ENCODE measurements around the gene PRDX5.
A peak's percentile ranks its signal among the peaks of the same experiment; 100 is the strongest.

The PRDX5 gene

DNA sequence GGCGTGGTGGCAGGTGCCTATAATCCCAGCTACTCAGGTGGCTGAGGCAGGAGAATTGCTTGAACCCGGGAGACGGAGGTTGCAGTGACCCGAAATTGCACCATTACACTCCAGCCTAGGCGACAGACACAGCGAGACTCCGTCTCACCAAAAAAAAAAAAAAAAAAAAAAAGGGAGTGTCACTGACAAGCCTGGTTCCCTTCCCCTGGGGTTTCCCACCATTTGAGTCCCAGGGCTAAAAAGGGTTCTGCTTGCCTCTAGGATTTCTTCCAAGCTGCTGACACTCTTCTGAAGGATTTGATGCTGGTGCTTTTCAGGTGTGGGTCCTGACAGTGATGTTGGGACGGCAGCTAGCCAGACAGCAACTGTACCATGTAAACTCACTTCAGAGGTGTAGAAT is 20.8 kb downstream of the PRDX5 start:
- no peak for TF ChIP-seq ZFX (IDR thresholded peaks at IDR 0.05; ENCODE audit: borderline replicate concordance)
- TF ChIP-seq, protein P1, sequence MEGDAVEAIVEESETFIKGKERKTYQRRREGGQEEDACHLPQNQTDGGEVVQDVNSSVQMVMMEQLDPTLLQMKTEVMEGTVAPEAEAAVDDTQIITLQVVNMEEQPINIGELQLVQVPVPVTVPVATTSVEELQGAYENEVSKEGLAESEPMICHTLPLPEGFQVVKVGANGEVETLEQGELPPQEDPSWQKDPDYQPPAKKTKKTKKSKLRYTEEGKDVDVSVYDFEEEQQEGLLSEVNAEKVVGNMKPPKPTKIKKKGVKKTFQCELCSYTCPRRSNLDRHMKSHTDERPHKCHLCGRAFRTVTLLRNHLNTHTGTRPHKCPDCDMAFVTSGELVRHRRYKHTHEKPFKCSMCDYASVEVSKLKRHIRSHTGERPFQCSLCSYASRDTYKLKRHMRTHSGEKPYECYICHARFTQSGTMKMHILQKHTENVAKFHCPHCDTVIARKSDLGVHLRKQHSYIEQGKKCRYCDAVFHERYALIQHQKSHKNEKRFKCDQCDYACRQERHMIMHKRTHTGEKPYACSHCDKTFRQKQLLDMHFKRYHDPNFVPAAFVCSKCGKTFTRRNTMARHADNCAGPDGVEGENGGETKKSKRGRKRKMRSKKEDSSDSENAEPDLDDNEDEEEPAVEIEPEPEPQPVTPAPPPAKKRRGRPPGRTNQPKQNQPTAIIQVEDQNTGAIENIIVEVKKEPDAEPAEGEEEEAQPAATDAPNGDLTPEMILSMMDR (IDR thresholded peaks at IDR 0.05): no peak
- no peak overlapping the region for H3K27ac ChIP-seq

DNA sequence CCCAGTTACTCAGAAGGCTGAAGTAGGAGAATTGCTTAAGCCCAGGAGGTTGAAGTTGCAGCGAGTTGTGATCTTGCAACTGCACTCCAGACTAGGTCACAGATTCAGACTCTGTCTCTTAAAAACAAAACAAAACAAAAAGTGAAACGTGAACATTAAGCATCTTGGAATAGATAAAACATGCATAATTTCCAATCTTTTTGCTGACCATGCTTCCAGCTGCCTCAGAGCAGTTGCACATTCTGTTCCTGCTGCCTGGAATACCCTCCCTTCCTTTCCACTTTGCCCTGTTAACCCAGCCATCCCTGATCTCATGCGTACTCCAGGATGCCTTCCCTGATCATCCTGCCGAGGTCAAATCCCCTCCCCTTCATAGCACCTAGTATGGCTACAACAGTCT is 21.4 kb downstream of the PRDX5 start:
- no peak overlapping the region for H3K27ac ChIP-seq
- TF ChIP-seq, protein P1 (IDR thresholded peaks at IDR 0.05): no peak
- TF ChIP-seq ZFX (IDR thresholded peaks at IDR 0.05; ENCODE audit: borderline replicate concordance): no peak

DNA sequence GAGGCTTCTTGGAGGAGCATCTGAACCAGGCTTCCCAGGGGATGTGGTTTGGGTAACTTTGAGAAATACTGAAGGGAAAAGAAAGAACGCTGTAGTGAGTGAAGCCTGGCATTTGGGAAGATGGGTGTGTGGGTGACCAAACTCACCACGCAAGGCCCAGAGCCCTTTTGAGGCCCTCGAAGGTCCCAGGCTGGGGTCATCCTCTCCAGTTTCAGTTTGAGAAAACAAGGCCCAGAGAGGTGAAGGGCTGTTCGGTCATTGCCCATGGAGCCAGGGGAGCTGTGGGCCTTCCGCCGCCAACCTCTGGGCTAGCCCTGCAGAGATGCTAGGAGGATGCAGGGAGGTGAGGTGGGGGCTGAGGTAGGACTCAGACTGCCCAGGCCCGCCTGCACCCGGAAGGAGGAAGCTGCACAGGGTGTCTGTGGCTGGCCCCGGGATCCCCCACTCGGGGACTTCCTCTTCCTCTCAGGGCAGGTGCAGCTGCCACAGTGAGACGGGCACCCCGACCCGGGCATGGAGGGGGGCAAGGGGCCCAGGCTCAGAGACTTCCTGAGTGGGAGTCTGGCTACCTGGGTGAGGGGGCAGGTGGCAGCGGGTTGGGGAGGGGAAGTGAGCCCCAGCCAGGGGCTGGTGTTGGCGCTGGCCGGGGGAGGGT is 22.0 kb downstream of the PRDX5 start, which contains the start of gene CCDC88B:
Gene CCDC88B (plus strand): TSS at position 451 of the 655 bp plus-strand sequence. CDS start 63 bp downstream, at position 514.
- no peak within 1 kb of the TSS for H3K27ac ChIP-seq
- TF ChIP-seq ZFX (IDR thresholded peaks at IDR 0.05; ENCODE audit: borderline replicate concordance): no peak

DNA sequence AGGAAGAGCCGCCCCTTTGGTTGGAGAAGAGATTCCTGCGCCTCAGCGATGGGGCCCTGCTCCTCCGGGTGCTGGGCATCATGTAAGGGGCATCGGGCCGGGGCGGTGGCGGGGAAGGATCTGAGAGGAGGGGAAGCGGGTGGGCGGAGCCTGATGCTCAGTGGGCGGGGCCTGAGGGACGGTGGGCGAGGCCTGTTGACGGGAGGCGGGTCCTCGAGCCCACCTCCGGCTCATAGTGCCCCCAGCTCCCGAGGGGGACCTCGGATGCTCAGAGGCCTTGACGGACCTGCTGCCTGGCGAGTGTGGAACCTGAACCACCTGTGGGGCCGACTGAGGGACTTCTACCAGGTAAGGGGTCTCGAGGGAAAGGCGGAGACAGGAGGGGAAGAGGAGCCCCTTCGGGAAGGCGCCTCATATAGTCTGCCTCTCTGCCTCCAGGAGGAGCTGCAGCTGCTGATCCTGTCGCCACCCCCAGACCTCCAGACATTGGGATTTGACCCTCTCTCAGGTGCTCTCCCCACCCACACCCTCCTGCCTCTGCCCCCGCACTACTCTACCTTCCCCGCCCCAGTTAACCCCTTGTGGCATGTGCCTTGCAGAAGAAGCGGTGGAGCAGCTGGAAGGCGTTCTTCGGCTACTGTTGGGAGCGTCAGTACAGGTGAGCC is 22.9 kb downstream of the PRDX5 start:
- TF ChIP-seq, protein P1 (IDR thresholded peaks at IDR 0.05): peak; percentile 37
- no peak for TF ChIP-seq ZFX (IDR thresholded peaks at IDR 0.05; ENCODE audit: borderline replicate concordance)
- no peak overlapping the region for H3K27ac ChIP-seq

DNA sequence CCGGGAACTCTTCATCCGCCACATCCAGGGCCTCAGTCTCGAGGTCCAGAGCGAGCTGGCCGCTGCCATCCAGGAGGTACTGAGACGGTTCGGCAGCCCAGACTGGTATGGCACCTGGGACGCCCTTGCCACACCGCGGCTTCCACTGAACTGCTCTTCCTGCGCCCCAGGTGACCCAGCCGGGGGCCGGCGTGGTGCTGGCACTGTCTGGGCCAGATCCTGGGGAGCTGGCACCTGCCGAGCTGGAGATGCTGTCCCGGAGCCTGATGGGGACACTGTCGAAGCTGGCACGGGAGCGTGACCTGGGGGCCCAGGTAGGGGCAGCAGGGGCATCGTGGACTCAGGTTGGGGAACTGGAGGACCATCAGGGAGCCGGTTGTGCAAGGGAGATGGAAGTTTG is 23.5 kb downstream of the PRDX5 start:
- no peak for TF ChIP-seq ZFX (IDR thresholded peaks at IDR 0.05; ENCODE audit: borderline replicate concordance)
- TF ChIP-seq, protein P1 (IDR thresholded peaks at IDR 0.05): no peak
- H3K27ac ChIP-seq: no peak overlapping the region

DNA sequence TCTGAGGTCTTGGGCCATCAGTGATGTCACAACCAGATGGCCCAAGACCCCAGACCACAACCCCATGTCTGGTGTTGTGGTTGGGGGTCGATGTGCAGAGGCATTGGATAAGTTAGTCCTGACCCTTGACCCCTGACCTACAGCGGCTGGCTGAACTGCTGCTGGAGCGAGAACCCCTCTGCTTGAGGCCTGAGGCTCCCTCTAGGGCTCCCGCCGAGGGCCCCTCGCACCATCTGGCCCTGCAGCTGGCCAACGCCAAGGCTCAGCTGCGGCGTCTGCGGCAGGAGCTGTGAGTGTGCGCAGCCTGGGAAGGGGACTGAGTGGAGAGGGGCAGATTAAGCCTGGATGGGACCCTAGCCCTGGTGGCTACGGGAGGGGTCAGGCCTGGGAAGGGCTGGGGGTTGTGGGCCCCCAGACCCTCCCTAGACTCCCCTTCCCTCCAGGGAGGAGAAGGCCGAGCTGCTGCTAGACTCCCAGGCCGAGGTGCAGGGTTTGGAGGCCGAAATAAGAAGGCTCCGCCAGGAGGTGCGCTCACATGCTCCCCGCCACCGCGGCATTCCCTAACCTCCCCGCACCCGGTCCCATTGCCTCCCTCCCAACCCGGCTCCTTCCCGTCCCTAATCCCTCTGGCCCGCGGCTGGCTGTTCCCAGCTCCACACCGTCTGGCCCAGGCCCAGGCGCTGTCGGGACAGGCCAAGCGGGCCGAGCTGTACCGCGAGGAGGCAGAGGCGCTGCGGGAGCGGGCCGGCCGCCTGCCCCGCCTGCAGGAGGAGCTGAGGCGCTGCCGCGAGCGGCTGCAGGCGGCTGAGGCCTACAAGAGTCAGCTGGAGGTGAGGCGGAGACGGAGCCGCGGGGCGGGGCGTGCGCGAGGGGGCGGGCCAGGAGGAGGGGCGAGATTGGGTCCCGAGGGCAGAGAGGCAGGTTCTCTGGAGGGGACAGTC is 24.2 kb downstream of the PRDX5 start:
- H3K27ac ChIP-seq: peak overlapping the region; percentile 53
- TF ChIP-seq, protein P1 (IDR thresholded peaks at IDR 0.05): peak; percentile 77
- no peak for TF ChIP-seq ZFX (IDR thresholded peaks at IDR 0.05; ENCODE audit: borderline replicate concordance)

All from 22Rv1 (cell line).